GM23338 (cell line): ENCODE measurements around the gene PMVK.

ENCODE experiments used
- CREB1 ChIP-seq: fragments of 250-450 bp; sonication (Bioruptor Pico); IDR thresholded peaks from 2 replicates; pipeline ENCODE4 v1.5.0; 2020; ENCODE audit warnings: low read depth, mild to moderate bottlenecking, moderate library complexity
- CTCF ChIP-seq, 2 experiments: fragments of 200-600 bp in 1 of 2; sonication (generic) in 1 of 2; conservative IDR thresholded peaks; 2 replicates each; pipeline versions ENCODE4 v1.5.1 to v1.6.1; 2016 to 2017; ENCODE audit warnings: antibody characterized with exemption in 2 of 2, low read depth in 2 of 2, mild to moderate bottlenecking in 2 of 2, moderate library complexity in 1 of 2
- ETS1 ChIP-seq: IDR thresholded peaks from 2 replicates; pipeline ENCODE4 v1.6.1; 2016; ENCODE audit warnings: antibody characterized with exemption
- EZH2 ChIP-seq: fragments of 200-600 bp; sonication (generic); IDR thresholded peaks from one replicate; pipeline ENCODE4 v1.8.0; 2017; ENCODE audit warnings: antibody characterized with exemption, mild to moderate bottlenecking, low read depth; ENCODE audit not compliant: unreplicated experiment
- EZH2phosphoT487 ChIP-seq: fragments of 200-600 bp; sonication (generic); IDR thresholded peaks from one replicate; pipeline ENCODE4 v1.8.1; 2018; ENCODE audit warnings: antibody characterized with exemption; ENCODE audit not compliant: unreplicated experiment
- JUNB ChIP-seq: IDR thresholded peaks from one replicate; pipeline ENCODE4 v1.6.1; 2016; ENCODE audit warnings: antibody characterized with exemption; ENCODE audit not compliant: unreplicated experiment
- NANOG ChIP-seq: IDR thresholded peaks from 2 replicates; pipeline ENCODE4 v1.6.1; 2016; ENCODE audit warnings: antibody characterized with exemption, borderline replicate concordance
- POLR2AphosphoS5 ChIP-seq: IDR thresholded peaks from 2 replicates; pipeline ENCODE4 v1.6.1; 2016; ENCODE audit warnings: antibody characterized with exemption, low read depth
- REST ChIP-seq: IDR thresholded peaks from one replicate; pipeline ENCODE4 v1.6.1; 2018; ENCODE audit warnings: antibody characterized with exemption; ENCODE audit not compliant: unreplicated experiment
- STAT1 ChIP-seq: IDR thresholded peaks from one replicate; pipeline ENCODE4 v1.6.1; 2016; ENCODE audit warnings: antibody characterized with exemption; ENCODE audit not compliant: unreplicated experiment
- ZNF114 ChIP-seq: fragments of 250-450 bp; sonication (Bioruptor Pico); IDR thresholded peaks from 2 replicates; pipeline ENCODE4 v1.5.0; 2020; ENCODE audit warnings: mild to moderate bottlenecking, moderate library complexity
- ZNF331 ChIP-seq: fragments of 250-450 bp; sonication (Bioruptor Pico); IDR thresholded peaks from 2 replicates; pipeline ENCODE4 v1.5.0; 2020; ENCODE audit warnings: low read depth, mild to moderate bottlenecking, moderate library complexity
- ZNF462 ChIP-seq: fragments of 250-450 bp; sonication (Bioruptor Pico); IDR thresholded peaks from 2 replicates; pipeline ENCODE4 v1.5.0; 2020; ENCODE audit warnings: mild to moderate bottlenecking, moderate library complexity

- TF ChIP-seq POLR2AphosphoS5 = no peak
- no peak for TF ChIP-seq CTCF (conservative IDR thresholded peaks at IDR 0.05; ENCODE audit: low read depth in 2 of 2)
- TF ChIP-seq EZH2 = no peak
- no peak for TF ChIP-seq ETS1
- TF ChIP-seq CREB1 (CRISPR knock-in tag) = no peak
- TF ChIP-seq REST = no peak
- TF ChIP-seq JUNB = no peak
- TF ChIP-seq EZH2phosphoT487 = no peak
- no peak for TF ChIP-seq ZNF114 (CRISPR knock-in tag)
- no peak for TF ChIP-seq ZNF331 (CRISPR knock-in tag)
- no peak for TF ChIP-seq ZNF462
- TF ChIP-seq NANOG = no peak
- no peak for TF ChIP-seq STAT1
Observed at GRCh38 chr1:154969246-154969645, 32.7 kb upstream of the PMVK start.
